ENCODE measurements around the gene SIRT3.
A peak's percentile ranks its signal among the peaks of the same experiment; 100 is the strongest.

SIRT3 gene

DNA sequence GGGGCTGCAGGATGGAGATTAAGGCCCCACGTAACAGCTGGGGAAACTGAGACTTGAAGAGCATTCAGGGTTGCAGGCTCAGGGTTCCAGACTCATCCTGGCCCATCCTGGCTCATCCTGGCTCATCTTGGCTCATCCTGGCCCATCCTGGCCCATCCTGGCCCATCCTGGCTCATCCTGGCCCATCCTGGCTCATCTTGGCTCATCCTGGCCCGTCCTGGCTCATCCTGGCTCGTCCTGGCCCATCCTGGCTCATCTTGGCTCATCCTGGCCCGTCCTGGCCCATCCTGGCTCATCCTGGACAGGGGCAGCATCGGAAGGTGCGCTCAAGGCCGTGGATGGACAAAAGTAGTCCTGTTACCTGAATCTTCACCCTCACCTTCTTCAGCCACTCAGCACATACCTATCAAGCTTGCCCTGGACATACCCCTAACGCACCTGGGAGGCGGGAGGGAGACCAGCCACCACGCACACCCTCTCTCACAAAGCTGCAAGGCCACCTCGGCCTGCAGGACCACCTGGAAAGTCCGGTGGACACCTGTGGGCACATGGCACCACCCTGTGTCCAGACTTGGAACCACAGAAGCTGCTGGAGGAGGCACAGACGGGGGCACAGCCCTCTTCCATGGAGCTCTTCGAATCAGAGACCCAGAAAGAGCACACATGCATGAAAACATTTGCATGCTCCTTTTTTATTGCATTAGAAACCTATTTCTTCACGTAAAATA, 21.8 kb upstream of the SIRT3 start:
- Histone ChIP-seq H2BK12ac (ENCODE audit: low read length) (no peak overlapping the region), H2AK5ac (ENCODE audit: low read length) (no peak overlapping the region), H3K23ac (ENCODE audit: low read length) (no peak overlapping the region), H3K27ac (ENCODE audit: low read depth, low read length) (no peak overlapping the region), H3K18ac (ENCODE audit: low read length) (no peak overlapping the region), H2AFZ (ENCODE audit: insufficient read depth, low read length, poor library complexity) (no peak overlapping the region), H3K9me3 (ENCODE audit: insufficient read depth, low read depth, low read length) (peaks cover 6% of the 10 kb centered on the region), H4K91ac (ENCODE audit: low read depth, low read length) (no peak overlapping the region), H3K4me2 (ENCODE audit: low read length) (no peak overlapping the region), H4K8ac (ENCODE audit: low read depth, low read length) (no peak overlapping the region), H4K12ac (ENCODE audit: low read depth, low read length) (no peak overlapping the region), H2BK5ac (ENCODE audit: low read depth, low read length, poor library complexity) (no peak overlapping the region), H3K4me3 (ENCODE audit: low read depth, low read length) (peak overlapping the region; percentile 39), H3K4me1 (ENCODE audit: control insufficient read depth in 1 of 2, insufficient read depth in 2 of 2, low read length in 2 of 2) (no peaks in the 10 kb centered on the region), H3K36me3 (ENCODE audit: control insufficient read depth in 1 of 2, insufficient read depth in 2 of 2, low read length in 2 of 2) (peaks cover 11% of the 10 kb centered on the region in 2 experiments), H3K9ac (ENCODE audit: low read length) (no peak overlapping the region), H3K27me3 (ENCODE audit: insufficient read depth, low read length) (no peaks in the 10 kb centered on the region), H3K79me2 (ENCODE audit: control insufficient read depth, insufficient read depth, low read length, poor library complexity) (no peaks in the 10 kb centered on the region), H3K4ac (ENCODE audit: low read depth, low read length) (no peak overlapping the region), H3K79me1 (ENCODE audit: low read length) (no peaks in the 10 kb centered on the region), H3K14ac (ENCODE audit: low read length) (no peak overlapping the region), H2BK120ac (ENCODE audit: insufficient read depth, low read length, poor library complexity) (no peak overlapping the region)
- no CpG with 5 or more reads among the region's 15 CpGs for WGBS (ENCODE audit: extremely low coverage, insufficient coverage, insufficient read length)
- DNase-seq, result peak in 1 of 2 donors; percentile 11

GRCh38 chr11:256952-257737, 21.0 kb upstream of the SIRT3 start:
- Histone ChIP-seq H2BK12ac (ENCODE audit: low read length) (no peak overlapping the region), H2AK5ac (ENCODE audit: low read length) (no peak overlapping the region), H3K23ac (ENCODE audit: low read length) (no peak overlapping the region), H2BK120ac (ENCODE audit: insufficient read depth, low read length, poor library complexity) (no peak overlapping the region), H3K14ac (ENCODE audit: low read length) (no peak overlapping the region), H4K8ac (ENCODE audit: low read depth, low read length) (no peak overlapping the region), H3K4ac (ENCODE audit: low read depth, low read length) (no peak overlapping the region), H3K9ac (ENCODE audit: low read length) (no peak overlapping the region), H3K18ac (ENCODE audit: low read length) (no peak overlapping the region), H3K27me3 (ENCODE audit: insufficient read depth, low read length) (no peaks in the 10 kb centered on the region), H3K79me2 (ENCODE audit: control insufficient read depth, insufficient read depth, low read length, poor library complexity) (no peaks in the 10 kb centered on the region), H2AFZ (ENCODE audit: insufficient read depth, low read length, poor library complexity) (no peak overlapping the region), H3K27ac (ENCODE audit: low read depth, low read length) (no peak overlapping the region), H4K12ac (ENCODE audit: low read depth, low read length) (no peak overlapping the region), H3K4me1 (ENCODE audit: control insufficient read depth in 1 of 2, insufficient read depth in 2 of 2, low read length in 2 of 2) (no peaks in the 10 kb centered on the region), H3K4me2 (ENCODE audit: low read length) (no peak overlapping the region), H4K91ac (ENCODE audit: low read depth, low read length) (no peak overlapping the region), H2BK5ac (ENCODE audit: low read depth, low read length, poor library complexity) (no peak overlapping the region), H3K36me3 (ENCODE audit: control insufficient read depth in 1 of 2, insufficient read depth in 2 of 2, low read length in 2 of 2) (peaks cover 19% of the 10 kb centered on the region in 2 experiments), H3K79me1 (ENCODE audit: low read length) (no peaks in the 10 kb centered on the region), H3K4me3 (ENCODE audit: low read depth, low read length) (no peak overlapping the region), H3K9me3 (ENCODE audit: insufficient read depth, low read depth, low read length) (peaks cover 4% of the 10 kb centered on the region)
- DNase-seq, result no peak
- no CpG with 5 or more reads among the region's 14 CpGs for WGBS (ENCODE audit: extremely low coverage, insufficient coverage, insufficient read length)

GRCh38 chr11:255816-256215, 19.7 kb upstream of the SIRT3 start:
- no peaks in the 10 kb centered on the region for H3K79me2 ChIP-seq (ENCODE audit: control insufficient read depth, insufficient read depth, low read length, poor library complexity)
- H4K12ac ChIP-seq (ENCODE audit: low read depth, low read length), result no peak overlapping the region
- peaks cover 4% of the 10 kb centered on the region for H3K9me3 ChIP-seq (ENCODE audit: insufficient read depth, low read depth, low read length)
- H3K14ac ChIP-seq (ENCODE audit: low read length), result no peak overlapping the region
- no peak overlapping the region for H2BK120ac ChIP-seq (ENCODE audit: insufficient read depth, low read length, poor library complexity)
- H3K36me3 ChIP-seq (ENCODE audit: control insufficient read depth in 1 of 2, insufficient read depth in 2 of 2, low read length in 2 of 2), result peaks cover 26 to 30% of the 10 kb centered on the region in 2 experiments
- no peaks in the 10 kb centered on the region for H3K79me1 ChIP-seq (ENCODE audit: low read length)
- H3K23ac ChIP-seq (ENCODE audit: low read length), result no peak overlapping the region
- H3K27me3 ChIP-seq (ENCODE audit: insufficient read depth, low read length), result no peaks in the 10 kb centered on the region
- no peak overlapping the region for H4K8ac ChIP-seq (ENCODE audit: low read depth, low read length)
- no peak overlapping the region for H3K18ac ChIP-seq (ENCODE audit: low read length)
- WGBS (ENCODE audit: extremely low coverage, insufficient coverage, insufficient read length), result 100% methylated on average over 2 of the region's 2 CpGs
- H2AK5ac ChIP-seq (ENCODE audit: low read length), result no peak overlapping the region
- H2BK12ac ChIP-seq (ENCODE audit: low read length), result no peak overlapping the region
- no peak overlapping the region for H2AFZ ChIP-seq (ENCODE audit: insufficient read depth, low read length, poor library complexity)
- H3K27ac ChIP-seq (ENCODE audit: low read depth, low read length), result no peak overlapping the region
- no peak overlapping the region for H2BK5ac ChIP-seq (ENCODE audit: low read depth, low read length, poor library complexity)
- no peak overlapping the region for H3K4me3 ChIP-seq (ENCODE audit: low read depth, low read length)
- H3K9ac ChIP-seq (ENCODE audit: low read length), result no peak overlapping the region
- H3K4ac ChIP-seq (ENCODE audit: low read depth, low read length), result no peak overlapping the region
- H3K4me2 ChIP-seq (ENCODE audit: low read length), result no peak overlapping the region
- DNase-seq, result no peak
- H4K91ac ChIP-seq (ENCODE audit: low read depth, low read length), result no peak overlapping the region
- H3K4me1 ChIP-seq (ENCODE audit: control insufficient read depth in 1 of 2, insufficient read depth in 2 of 2, low read length in 2 of 2), result no peaks in the 10 kb centered on the region

DNA sequence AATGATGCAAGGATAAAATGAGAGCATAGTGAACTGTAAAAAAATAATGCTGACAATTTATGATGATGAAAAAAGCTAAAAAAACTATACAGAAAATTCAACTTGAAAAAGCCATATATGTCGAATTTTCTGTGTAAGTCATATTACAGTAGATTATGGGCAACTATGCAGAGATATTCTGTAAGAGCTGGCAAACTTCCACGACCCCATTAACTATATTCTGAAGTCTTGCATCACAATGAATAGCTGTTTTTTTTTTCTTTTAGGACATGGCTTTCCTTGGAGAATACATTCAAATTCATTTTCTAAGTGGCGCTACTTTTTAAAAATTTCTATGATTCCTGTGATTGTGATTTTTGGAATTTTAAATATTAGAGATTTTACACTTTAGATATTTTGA, 19.0 kb upstream of the SIRT3 start:
- no peak for DNase-seq
- Histone ChIP-seq H4K8ac (ENCODE audit: low read depth, low read length) (no peak overlapping the region), H2AK5ac (ENCODE audit: low read length) (no peak overlapping the region), H2BK120ac (ENCODE audit: insufficient read depth, low read length, poor library complexity) (no peak overlapping the region), H3K79me1 (ENCODE audit: low read length) (no peaks in the 10 kb centered on the region), H3K14ac (ENCODE audit: low read length) (no peak overlapping the region), H3K27me3 (ENCODE audit: insufficient read depth, low read length) (no peaks in the 10 kb centered on the region), H3K27ac (ENCODE audit: low read depth, low read length) (no peak overlapping the region), H4K91ac (ENCODE audit: low read depth, low read length) (no peak overlapping the region), H3K4ac (ENCODE audit: low read depth, low read length) (no peak overlapping the region), H3K9me3 (ENCODE audit: insufficient read depth, low read depth, low read length) (peaks cover 4% of the 10 kb centered on the region), H3K18ac (ENCODE audit: low read length) (no peak overlapping the region), H3K4me1 (ENCODE audit: control insufficient read depth in 1 of 2, insufficient read depth in 2 of 2, low read length in 2 of 2) (no peaks in the 10 kb centered on the region), H2BK5ac (ENCODE audit: low read depth, low read length, poor library complexity) (no peak overlapping the region), H3K79me2 (ENCODE audit: control insufficient read depth, insufficient read depth, low read length, poor library complexity) (no peaks in the 10 kb centered on the region), H3K4me3 (ENCODE audit: low read depth, low read length) (no peak overlapping the region), H2BK12ac (ENCODE audit: low read length) (no peak overlapping the region), H3K9ac (ENCODE audit: low read length) (no peak overlapping the region), H3K23ac (ENCODE audit: low read length) (no peak overlapping the region), H4K12ac (ENCODE audit: low read depth, low read length) (no peak overlapping the region), H3K36me3 (ENCODE audit: control insufficient read depth in 1 of 2, insufficient read depth in 2 of 2, low read length in 2 of 2) (peaks cover 28 to 36% of the 10 kb centered on the region in 2 experiments), H2AFZ (ENCODE audit: insufficient read depth, low read length, poor library complexity) (no peak overlapping the region), H3K4me2 (ENCODE audit: low read length) (no peak overlapping the region)
- WGBS (ENCODE audit: extremely low coverage, insufficient coverage, insufficient read length), result no CpG with 5 or more reads among the region's 3 CpGs
